HEK293 (cell line): ENCODE data around the gene CCDC127.

Source experiments
- CTCF ChIA-PET: fragments of 350-600 bp; formaldehyde crosslinking; extraction: SDS; loops from one replicate; lab custom pipeline; 2021; ENCODE audit warnings: antibody characterized with exemption; lab: Yijun Ruan, JAX
- POLR2A ChIA-PET: fragments of 300-600 bp; formaldehyde crosslinking; extraction: SDS; loops from one replicate; lab custom pipeline; 2020; ENCODE audit warnings: antibody characterized with exemption, inconsistent platforms; lab: Yijun Ruan, JAX
- H3K27ac ChIP-seq: fragments of 200-500 bp; sonication (Bioruptor generic); 2 replicates; pipeline ENCODE4 v1.5.1; 2014; ENCODE audit warnings: low read depth, low read length, control low read depth, inconsistent platforms; ENCODE audit errors: extremely low read depth
- H3K36me3 ChIP-seq, 2 experiments: fragments of 200-500 bp in 1 of 2; sonication (Bioruptor generic) in 1 of 2; 1 replicate in 1 of 2; 2 replicates in 1 of 2; pipeline ENCODE4 v1.5.1; 2014 to 2017; ENCODE audit warnings: inconsistent platforms in 2 of 2, low read length in 2 of 2; ENCODE audit not compliant: control insufficient read depth in 2 of 2, insufficient read depth in 1 of 2
- H3K4me1 ChIP-seq: fragments of 200-500 bp; sonication (Bioruptor generic); 2 replicates; pipeline ENCODE4 v1.5.1; 2014; ENCODE audit warnings: mild to moderate bottlenecking, low read length, inconsistent platforms; ENCODE audit not compliant: control insufficient read depth, insufficient read depth
- H3K4me3 ChIP-seq: 2 replicates; pipeline ENCODE4 v1.5.1; 2011; ENCODE audit warnings: low read depth, mild to moderate bottlenecking, control low read depth, low read length, moderate library complexity
- H3K9me3 ChIP-seq: fragments of 200-500 bp; sonication (Bioruptor generic); 2 replicates; pipeline ENCODE4 v1.5.1; 2014; ENCODE audit warnings: low read depth, low read length, inconsistent platforms; ENCODE audit not compliant: control insufficient read depth, insufficient read depth
- EGR2 ChIP-seq: fragments of 450-650 bp; formaldehyde crosslinking; IDR thresholded peaks from 2 replicates; pipeline ENCODE4 v1.5.1; 2016; ENCODE audit warnings: low read depth, missing biosample characterization, missing genetic modification characterization
- FEZF1 ChIP-seq: fragments of 450-650 bp; formaldehyde crosslinking; IDR thresholded peaks from 2 replicates; pipeline ENCODE4 v1.5.1; 2016; ENCODE audit warnings: missing biosample characterization, missing genetic modification characterization
- GFI1B ChIP-seq: fragments of 450-650 bp; formaldehyde crosslinking; IDR thresholded peaks from 2 replicates; pipeline ENCODE4 v1.5.1; 2016; ENCODE audit warnings: missing biosample characterization, missing genetic modification characterization
- HOXA7 ChIP-seq: sonication (generic); formaldehyde crosslinking; IDR thresholded peaks from 2 replicates; pipeline ENCODE4 v1.8.1; 2022; ENCODE audit warnings: missing genetic modification reagents, borderline replicate concordance
- KLF1 ChIP-seq: fragments of 450-650 bp; formaldehyde crosslinking; IDR thresholded peaks from 2 replicates; pipeline ENCODE4 v1.5.1; 2016; ENCODE audit warnings: missing biosample characterization, missing genetic modification characterization
- PRDM2 ChIP-seq: fragments of 450-650 bp; formaldehyde crosslinking; IDR thresholded peaks from 2 replicates; pipeline ENCODE4 v1.5.1; 2016; ENCODE audit warnings: missing biosample characterization, missing genetic modification characterization, borderline replicate concordance
- YY1 ChIP-seq: fragments of 450-650 bp; formaldehyde crosslinking; IDR thresholded peaks from 2 replicates; pipeline ENCODE4 v1.5.1; 2018; ENCODE audit warnings: missing biosample characterization, missing genetic modification characterization
- ZBTB48 ChIP-seq: fragments of 450-650 bp; formaldehyde crosslinking; IDR thresholded peaks from 2 replicates; pipeline ENCODE4 v1.5.1; 2016; ENCODE audit warnings: missing biosample characterization, missing genetic modification characterization
- ZNF2 ChIP-seq: fragments of 450-650 bp; formaldehyde crosslinking; IDR thresholded peaks from 2 replicates; pipeline ENCODE4 v1.5.1; 2016; ENCODE audit warnings: missing biosample characterization, missing genetic modification characterization
- ZNF221 ChIP-seq: fragments of 450-650 bp; formaldehyde crosslinking; IDR thresholded peaks from 2 replicates; pipeline ENCODE4 v1.5.1; 2017; ENCODE audit warnings: missing biosample characterization, missing genetic modification characterization, borderline replicate concordance
- ZNF223 ChIP-seq: fragments of 450-650 bp; formaldehyde crosslinking; IDR thresholded peaks from 2 replicates; pipeline ENCODE4 v1.5.1; 2016; ENCODE audit warnings: missing biosample characterization, missing genetic modification characterization
- ZNF23 ChIP-seq: fragments of 450-650 bp; formaldehyde crosslinking; IDR thresholded peaks from 2 replicates; pipeline ENCODE4 v1.5.1; 2016; ENCODE audit warnings: missing biosample characterization, missing genetic modification characterization, borderline replicate concordance
- ZNF449 ChIP-seq: fragments of 450-650 bp; formaldehyde crosslinking; IDR thresholded peaks from 2 replicates; pipeline ENCODE4 v1.5.1; 2017; ENCODE audit warnings: missing biosample characterization, mild to moderate bottlenecking, missing genetic modification characterization, moderate library complexity
- ZNF513 ChIP-seq: fragments of 450-650 bp; IDR thresholded peaks from 2 replicates; pipeline ENCODE4 v1.5.1; 2018; ENCODE audit warnings: missing biosample characterization, missing genetic modification characterization
- ZNF544 ChIP-seq: fragments of 450-650 bp; formaldehyde crosslinking; IDR thresholded peaks from 2 replicates; pipeline ENCODE4 v1.5.0; 2017; ENCODE audit warnings: missing biosample characterization, missing genetic modification characterization
- ZNF580 ChIP-seq: fragments of 450-650 bp; formaldehyde crosslinking; IDR thresholded peaks from 2 replicates; pipeline ENCODE4 v1.5.1; 2016; ENCODE audit warnings: missing biosample characterization, missing genetic modification characterization
- ZNF600 ChIP-seq: fragments of 450-650 bp; formaldehyde crosslinking; IDR thresholded peaks from 2 replicates; pipeline ENCODE4 v1.5.1; 2016; ENCODE audit warnings: missing biosample characterization, missing genetic modification characterization
- ZNF626 ChIP-seq: fragments of 450-650 bp; sonication (Bioruptor Pico); formaldehyde crosslinking; IDR thresholded peaks from 2 replicates; pipeline ENCODE4 v1.5.1; 2018; ENCODE audit warnings: missing biosample characterization, missing genetic modification characterization, inconsistent platforms
- ZNF792 ChIP-seq: fragments of 450-650 bp; formaldehyde crosslinking; IDR thresholded peaks from 2 replicates; pipeline ENCODE4 v1.5.1; 2016; ENCODE audit warnings: missing biosample characterization, missing genetic modification characterization

CCDC127 gene

GRCh38 chr5:208449-209114 lies 9.4 kb downstream of the CCDC127 start (continued):
- TF ChIP-seq PRDM2 (tag by site-specific recombination) (no peak), ZNF792 (tag by site-specific recombination) (no peak), ZNF580 (tag by site-specific recombination) (no peak), GFI1B (no peak), YY1 (tag by site-specific recombination) (no peak), ZNF221 (tag by site-specific recombination) (no peak), ZNF23 (no peak), ZNF626 (no peak), FEZF1 (no peak), ZNF2 (no peak), EGR2 (no peak), ZBTB48 (tag by site-specific recombination) (no peak), ZNF544 (no peak), ZNF449 (tag by site-specific recombination) (no peak), HOXA7 (CRISPR knock-in tag) (no peak), ZNF513 (no peak)

- Histone ChIP-seq H3K9me3 (no peaks in the 10 kb centered on the region), H3K27ac (no peak overlapping the region), H3K36me3 (peaks cover 12 to 36% of the 10 kb centered on the region in 2 experiments), H3K4me1 (peaks cover 5% of the 10 kb centered on the region; the same call in 1 of the 2 replicates), H3K4me3 (no peak overlapping the region)
- POLR2A ChIA-PET = interaction anchor here (1.5 kb wide), 1 partner anchor 10 kb away, joined by 3 read pairs; the partner anchor contains the start of genes CCDC127 and SDHA
- TF ChIP-seq ZNF600 (tag by site-specific recombination) (0 out of 2 replicates have a peak, but pooled peaks have one; percentile 10), KLF1 (tag by site-specific recombination) (no peak), ZNF223 (no peak)
- CTCF ChIA-PET = no interaction called here
These were observed 10.4 kb downstream of the CCDC127 start for GRCh38 chr5:207599-207998.
